ENCODE measurements around the gene TTC39B.

DNA sequence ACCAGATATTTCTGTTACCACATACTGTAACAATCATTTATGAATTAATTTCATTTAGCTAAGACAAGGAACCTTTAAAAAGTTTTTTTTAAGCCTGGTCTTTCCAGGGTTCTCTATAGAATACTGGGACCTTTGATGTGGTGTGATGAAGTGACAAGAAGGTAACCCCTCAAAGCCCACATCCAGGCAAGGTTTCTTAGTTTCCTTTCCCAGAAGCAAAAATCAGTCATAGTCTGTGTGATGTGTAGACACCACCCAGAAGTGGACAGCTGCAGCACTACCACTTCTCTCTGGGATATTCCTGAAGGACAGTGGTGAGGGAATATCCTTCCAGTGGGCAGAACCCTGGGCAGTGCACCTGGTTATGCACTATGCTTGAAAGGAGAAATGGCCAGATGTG is 115.6 kb downstream of the TTC39B start:
- TF ChIP-seq, protein P1, sequence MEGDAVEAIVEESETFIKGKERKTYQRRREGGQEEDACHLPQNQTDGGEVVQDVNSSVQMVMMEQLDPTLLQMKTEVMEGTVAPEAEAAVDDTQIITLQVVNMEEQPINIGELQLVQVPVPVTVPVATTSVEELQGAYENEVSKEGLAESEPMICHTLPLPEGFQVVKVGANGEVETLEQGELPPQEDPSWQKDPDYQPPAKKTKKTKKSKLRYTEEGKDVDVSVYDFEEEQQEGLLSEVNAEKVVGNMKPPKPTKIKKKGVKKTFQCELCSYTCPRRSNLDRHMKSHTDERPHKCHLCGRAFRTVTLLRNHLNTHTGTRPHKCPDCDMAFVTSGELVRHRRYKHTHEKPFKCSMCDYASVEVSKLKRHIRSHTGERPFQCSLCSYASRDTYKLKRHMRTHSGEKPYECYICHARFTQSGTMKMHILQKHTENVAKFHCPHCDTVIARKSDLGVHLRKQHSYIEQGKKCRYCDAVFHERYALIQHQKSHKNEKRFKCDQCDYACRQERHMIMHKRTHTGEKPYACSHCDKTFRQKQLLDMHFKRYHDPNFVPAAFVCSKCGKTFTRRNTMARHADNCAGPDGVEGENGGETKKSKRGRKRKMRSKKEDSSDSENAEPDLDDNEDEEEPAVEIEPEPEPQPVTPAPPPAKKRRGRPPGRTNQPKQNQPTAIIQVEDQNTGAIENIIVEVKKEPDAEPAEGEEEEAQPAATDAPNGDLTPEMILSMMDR (IDR thresholded peaks at IDR 0.05): no peak
- TF ChIP-seq POLR2A (IDR thresholded peaks at IDR 0.05): no peak
